ENCODE data around the gene STRN3. TPM values are rescaled to one million over a fixed set of nuclear protein-coding genes. Genes with fewer than 3 reads are reported as not detected.

STRN3 gene
- total RNA-seq, 1 donor = 27.9 TPM

DNA sequence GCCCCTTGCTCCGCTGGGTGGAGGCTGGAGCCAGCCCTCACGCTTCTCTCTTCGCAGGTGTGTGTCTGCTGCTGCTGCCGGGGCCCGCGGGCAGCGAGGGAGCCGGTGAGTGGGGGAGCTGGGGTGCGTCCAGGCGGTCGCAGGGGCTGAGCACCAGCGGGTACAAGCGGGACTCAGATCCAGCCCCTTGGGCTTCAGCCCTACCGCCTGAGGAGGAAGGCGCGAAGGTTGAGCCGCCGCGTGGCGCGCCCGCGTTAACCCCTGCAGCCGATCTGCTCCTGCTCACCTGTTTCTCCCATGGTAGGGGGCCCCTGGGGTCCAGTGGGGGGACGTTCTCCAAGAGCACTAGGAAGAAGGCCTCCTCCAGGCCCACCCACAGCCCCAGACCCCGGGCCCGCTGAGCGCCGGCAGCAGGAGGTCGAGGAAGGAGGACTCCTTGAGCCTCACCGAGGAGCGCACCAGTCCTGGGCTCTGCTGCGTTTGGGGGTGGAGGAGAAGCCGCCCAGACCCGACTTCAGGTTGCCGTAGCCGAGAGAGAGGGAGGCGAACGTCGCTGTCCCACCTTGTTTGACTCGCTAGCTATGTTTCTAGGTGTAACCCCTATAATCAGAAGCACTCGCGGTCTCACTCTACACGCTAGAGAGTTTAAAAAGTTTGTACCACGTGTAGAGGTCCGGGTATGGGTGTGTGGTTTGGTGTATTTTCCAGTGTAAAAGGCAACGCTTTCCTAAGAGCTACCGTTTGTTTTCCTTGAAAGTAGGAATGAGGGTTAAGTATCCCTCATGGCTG is 151.0 kb downstream of the STRN3 start:
- Histone ChIP-seq H3K4me3 (ENCODE audit: low read length) (peak overlapping the region; percentile 38), H3K27me3 (ENCODE audit: insufficient read depth, low read length) (peaks cover 52% of the 10 kb centered on the region), H3K4me1 (ENCODE audit: insufficient read depth, low read length) (peaks cover 20% of the 10 kb centered on the region), H3K9me3 (ENCODE audit: low read depth, low read length) (no peaks in the 10 kb centered on the region)

DNA sequence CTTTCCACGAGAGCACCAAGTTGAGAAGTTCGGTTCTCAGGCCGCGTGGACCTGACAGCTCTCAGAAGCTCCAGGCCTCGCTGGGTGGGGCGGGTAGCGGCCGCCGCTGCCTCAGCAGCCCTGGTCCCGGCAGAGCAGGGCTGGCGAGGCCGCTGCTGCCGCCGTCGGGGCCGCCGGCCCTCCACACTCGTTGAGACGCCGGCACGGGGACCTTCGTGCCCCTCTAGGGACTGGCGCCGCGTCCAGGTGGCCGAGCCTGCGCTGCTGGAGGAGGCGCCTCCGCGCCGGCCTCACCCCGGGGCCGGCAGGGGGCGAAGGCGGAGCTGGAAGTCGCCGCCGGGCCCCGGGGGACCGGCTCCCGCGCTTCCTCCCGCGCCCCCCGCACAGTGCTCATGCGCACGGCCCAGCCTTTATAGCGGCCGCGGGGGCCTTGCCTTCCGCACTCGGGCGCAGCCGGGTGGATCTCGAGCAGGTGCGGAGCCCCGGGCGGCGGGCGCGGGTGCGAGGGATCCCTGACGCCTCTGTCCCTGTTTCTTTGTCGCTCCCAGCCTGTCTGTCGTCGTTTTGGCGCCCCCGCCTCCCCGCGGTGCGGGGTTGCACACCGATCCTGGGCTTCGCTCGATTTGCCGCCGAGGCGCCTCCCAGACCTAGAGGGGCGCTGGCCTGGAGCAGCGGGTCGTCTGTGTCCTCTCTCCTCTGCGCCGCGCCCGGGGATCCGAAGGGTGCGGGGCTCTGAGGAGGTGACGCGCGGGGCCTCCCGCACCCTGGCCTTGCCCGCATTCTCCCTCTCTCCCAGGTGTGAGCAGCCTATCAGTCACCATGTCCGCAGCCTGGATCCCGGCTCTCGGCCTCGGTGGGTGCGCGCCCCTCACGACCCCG is 151.8 kb downstream of the STRN3 start, which contains the start of gene COCH:
Gene COCH (plus strand): TSS at position 440 of the 879 bp plus-strand sequence. CDS start 380 bp downstream, at position 820.
- Histone ChIP-seq H3K4me1 (ENCODE audit: insufficient read depth, low read length) (peaks cover 20% of the 10 kb centered on the region), H3K9me3 (ENCODE audit: low read depth, low read length) (no peaks in the 10 kb centered on the region), H3K27me3 (ENCODE audit: insufficient read depth, low read length) (peaks cover 56% of the 10 kb centered on the region), H3K4me3 (ENCODE audit: low read length) (peak within 1 kb of the TSS; percentile 38)

DNA sequence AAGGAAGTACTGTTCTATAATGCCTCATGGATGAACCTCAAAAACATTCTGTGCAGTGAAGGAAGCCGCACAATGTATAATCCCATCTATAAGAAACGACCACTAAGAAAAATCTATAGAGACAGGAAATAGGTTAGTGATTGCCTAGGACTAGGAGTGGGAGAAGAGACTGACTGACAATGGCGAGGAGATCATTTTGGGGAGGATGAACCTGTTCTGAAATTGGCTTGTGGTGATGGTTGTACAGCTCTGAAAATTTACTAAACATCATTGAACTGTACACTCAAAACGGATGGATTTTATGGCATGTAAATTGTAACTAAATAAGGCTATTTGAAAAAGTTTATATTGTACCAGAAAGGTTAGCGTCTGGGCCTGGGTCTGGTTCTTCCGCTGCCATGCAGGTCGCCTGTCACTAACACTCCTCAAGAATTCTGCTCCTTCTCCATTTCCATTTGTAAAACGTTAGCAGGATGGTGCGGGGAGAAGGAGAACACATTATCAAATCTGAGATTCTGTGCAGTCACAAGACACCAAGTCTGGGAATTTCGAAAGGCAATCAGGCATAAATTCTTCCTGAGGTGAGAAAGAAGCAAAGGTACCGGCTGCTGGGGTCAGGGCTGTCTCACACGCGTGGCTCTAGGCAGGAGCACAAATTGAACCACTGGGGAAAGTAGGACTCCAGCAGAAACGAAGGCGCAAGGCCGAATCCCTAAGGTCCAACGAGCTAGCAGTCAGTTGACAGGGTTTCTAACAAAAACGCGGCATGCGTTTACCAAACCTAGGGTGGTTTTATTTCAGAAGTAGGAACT is 152.7 kb downstream of the STRN3 start:
- H3K27me3 ChIP-seq (ENCODE audit: insufficient read depth, low read length) = peaks cover 56% of the 10 kb centered on the region

DNA sequence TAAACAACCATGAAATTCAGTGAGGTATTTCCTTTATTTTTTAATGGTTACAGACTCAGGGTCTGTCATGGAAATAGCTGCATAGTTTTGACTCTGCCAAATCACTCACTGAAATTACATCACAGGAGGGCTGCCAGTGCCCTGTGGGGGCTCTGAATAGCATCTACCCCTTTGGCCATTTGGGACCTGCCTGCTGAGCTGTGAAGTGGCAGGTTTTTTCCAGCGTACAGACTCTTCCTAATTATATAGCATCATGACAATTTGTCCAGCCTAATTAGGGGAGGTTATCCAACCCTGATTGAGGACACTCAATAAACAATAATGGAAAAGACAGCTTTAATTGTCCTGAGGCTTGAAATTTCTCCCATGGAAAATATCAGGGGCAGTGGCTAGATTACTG is 153.6 kb downstream of the STRN3 start:
- H3K4me3 ChIP-seq (ENCODE audit: low read length) = no peak overlapping the region
- H3K4me1 ChIP-seq (ENCODE audit: insufficient read depth, low read length) = peaks cover 20% of the 10 kb centered on the region
- peaks cover 54% of the 10 kb centered on the region for H3K27me3 ChIP-seq (ENCODE audit: insufficient read depth, low read length)
- no peaks in the 10 kb centered on the region for H3K9me3 ChIP-seq (ENCODE audit: low read depth, low read length)

More for the DNA sequence above, 152.7 kb downstream of the STRN3 start:
- no peak overlapping the region for H3K4me3 ChIP-seq (ENCODE audit: low read length)
- peaks cover 20% of the 10 kb centered on the region for H3K4me1 ChIP-seq (ENCODE audit: insufficient read depth, low read length)
- H3K9me3 ChIP-seq (ENCODE audit: low read depth, low read length) = no peaks in the 10 kb centered on the region

DNA sequence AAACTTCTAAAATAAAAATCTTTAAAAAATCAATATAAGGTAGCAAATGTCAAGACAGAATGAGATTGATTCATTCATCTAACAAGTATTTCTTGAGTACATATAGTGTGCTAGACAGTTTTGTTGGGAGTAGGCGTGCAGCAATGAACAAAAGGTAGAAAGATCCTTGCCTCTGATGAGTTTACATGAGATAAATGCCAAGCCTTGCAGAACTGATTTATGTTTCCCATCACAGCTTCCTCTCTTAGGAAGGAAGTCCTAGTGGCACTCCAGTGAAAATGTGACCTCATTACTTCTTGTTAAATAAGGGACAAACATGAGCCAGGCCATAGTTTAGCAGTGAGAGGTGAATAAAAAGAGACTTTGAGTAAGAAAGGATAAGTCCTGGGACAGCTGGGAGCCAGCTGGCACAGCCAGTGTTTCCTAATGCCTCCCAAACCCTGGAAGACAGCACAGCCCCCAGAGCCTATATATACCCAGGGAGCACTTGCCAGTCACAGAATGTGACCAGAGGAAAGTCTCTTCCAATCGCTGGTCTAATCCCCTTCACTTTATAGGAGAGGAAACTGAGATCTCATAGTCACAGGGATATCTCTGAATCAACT is 156.5 kb downstream of the STRN3 start:
- peaks cover 9% of the 10 kb centered on the region for H3K4me1 ChIP-seq (ENCODE audit: insufficient read depth, low read length)
- no peaks in the 10 kb centered on the region for H3K9me3 ChIP-seq (ENCODE audit: low read depth, low read length)
- H3K27me3 ChIP-seq (ENCODE audit: insufficient read depth, low read length) = peaks cover 36% of the 10 kb centered on the region
- H3K4me3 ChIP-seq (ENCODE audit: low read length) = no peak overlapping the region

DNA sequence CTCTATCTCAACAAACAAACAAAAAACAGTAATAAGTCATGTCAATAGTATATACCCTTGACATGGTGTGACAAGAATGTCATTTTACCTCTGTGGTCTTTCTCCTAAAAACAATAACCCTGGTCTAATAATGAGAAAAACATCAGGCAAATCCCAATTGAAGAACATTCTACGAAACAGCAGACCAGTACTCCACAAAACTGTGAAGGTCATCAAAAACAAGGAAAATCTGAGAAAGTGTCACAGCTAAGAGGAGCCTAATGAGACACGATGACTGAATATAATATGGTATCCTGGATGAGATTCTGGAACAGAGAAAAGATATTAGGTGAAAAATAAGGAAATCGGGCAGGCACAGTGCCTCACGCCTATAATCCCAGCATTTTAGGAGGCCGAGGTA is 157.4 kb downstream of the STRN3 start:
- Histone ChIP-seq H3K27me3 (ENCODE audit: insufficient read depth, low read length) (peaks cover 32% of the 10 kb centered on the region), H3K4me3 (ENCODE audit: low read length) (no peak overlapping the region)

DNA sequence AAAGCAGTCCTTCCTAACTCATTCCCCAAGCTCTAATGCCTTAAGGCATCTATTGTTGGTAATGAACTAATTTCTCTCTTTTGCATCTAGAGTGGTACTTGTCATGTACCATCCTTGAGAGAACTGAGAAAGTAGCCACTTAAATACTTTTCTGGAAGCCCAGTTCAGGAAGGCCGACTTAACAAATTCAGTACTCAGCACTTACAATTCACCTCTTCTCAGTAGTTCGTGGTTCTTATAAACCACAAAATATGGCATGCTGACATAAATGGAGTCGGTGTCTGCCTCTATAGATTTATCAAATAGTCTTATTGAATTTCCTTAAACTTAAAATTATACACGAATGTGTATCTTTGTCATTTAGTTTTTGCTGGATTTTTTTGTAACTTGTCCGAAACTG is 161.2 kb downstream of the STRN3 start:
- Histone ChIP-seq H3K4me1 (ENCODE audit: insufficient read depth, low read length) (peaks cover 36% of the 10 kb centered on the region), H3K27me3 (ENCODE audit: insufficient read depth, low read length) (peaks cover 17% of the 10 kb centered on the region), H3K4me3 (ENCODE audit: low read length) (no peak overlapping the region), H3K9me3 (ENCODE audit: low read depth, low read length) (no peaks in the 10 kb centered on the region)

More for the DNA sequence above, 157.4 kb downstream of the STRN3 start:
- peaks cover 4% of the 10 kb centered on the region for H3K4me1 ChIP-seq (ENCODE audit: insufficient read depth, low read length)
- no peaks in the 10 kb centered on the region for H3K9me3 ChIP-seq (ENCODE audit: low read depth, low read length)

DNA sequence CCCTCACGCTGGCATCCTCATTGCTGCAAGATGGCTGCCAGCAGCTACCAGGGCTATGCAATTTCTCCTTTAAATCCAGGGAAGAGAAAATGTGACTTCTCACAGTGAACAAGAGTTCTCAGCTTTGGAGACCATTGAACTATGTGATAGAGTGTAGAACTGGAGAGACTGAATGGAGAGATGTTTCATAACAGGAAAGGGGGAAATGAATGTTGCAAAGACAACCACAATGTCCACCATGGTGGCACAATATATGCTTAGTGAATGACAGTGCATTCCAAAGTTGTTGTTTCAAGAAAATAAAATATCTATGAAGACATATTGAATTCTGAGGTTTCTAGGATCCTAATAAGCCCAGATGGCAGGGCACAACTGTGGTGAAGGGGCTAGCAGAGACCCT is 165.0 kb downstream of the STRN3 start:
- Histone ChIP-seq H3K9me3 (ENCODE audit: low read depth, low read length) (no peaks in the 10 kb centered on the region), H3K4me3 (ENCODE audit: low read length) (no peak overlapping the region)

DNA sequence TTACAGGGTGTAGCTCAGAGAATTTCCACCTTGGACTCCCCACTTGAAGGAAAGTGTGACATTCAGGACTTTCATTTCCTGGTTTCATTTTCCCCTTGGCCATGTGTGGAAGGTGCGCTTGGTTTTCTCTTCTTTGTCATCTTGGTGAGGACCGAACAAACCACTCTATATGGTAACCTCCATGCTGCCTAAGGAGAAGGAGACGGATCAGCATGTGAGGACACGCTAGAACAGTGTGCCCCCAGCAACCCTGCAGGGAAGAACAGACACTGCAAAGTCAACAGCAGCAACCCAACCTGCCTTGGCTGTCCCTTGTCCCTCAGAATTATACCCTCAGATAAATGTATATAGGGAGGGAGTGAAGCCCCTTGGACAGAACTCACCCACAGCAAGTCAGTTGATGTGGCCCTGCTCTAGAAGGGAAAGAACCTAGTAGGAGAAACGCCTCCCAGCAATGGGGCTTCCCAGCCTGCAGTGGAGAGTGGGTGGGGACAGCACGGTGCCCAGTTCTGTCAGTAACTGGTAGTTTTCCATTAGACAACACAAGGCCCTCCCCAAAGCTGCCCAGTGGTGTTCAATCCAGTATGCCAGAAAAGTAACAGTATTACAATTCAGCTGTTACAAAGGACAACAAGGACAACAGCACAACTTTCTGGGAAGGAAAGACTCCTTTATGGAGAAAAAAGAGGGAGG is 170.7 kb downstream of the STRN3 start:
- H3K9me3 ChIP-seq (ENCODE audit: low read depth, low read length) = no peaks in the 10 kb centered on the region
- no peaks in the 10 kb centered on the region for H3K27me3 ChIP-seq (ENCODE audit: insufficient read depth, low read length)
- H3K4me1 ChIP-seq (ENCODE audit: insufficient read depth, low read length) = peaks cover 10% of the 10 kb centered on the region
- H3K4me3 ChIP-seq (ENCODE audit: low read length) = no peak overlapping the region

More for the DNA sequence above, 165.0 kb downstream of the STRN3 start:
- Histone ChIP-seq H3K4me1 (ENCODE audit: insufficient read depth, low read length) (peaks cover 36% of the 10 kb centered on the region), H3K27me3 (ENCODE audit: insufficient read depth, low read length) (peaks cover 9% of the 10 kb centered on the region)

DNA sequence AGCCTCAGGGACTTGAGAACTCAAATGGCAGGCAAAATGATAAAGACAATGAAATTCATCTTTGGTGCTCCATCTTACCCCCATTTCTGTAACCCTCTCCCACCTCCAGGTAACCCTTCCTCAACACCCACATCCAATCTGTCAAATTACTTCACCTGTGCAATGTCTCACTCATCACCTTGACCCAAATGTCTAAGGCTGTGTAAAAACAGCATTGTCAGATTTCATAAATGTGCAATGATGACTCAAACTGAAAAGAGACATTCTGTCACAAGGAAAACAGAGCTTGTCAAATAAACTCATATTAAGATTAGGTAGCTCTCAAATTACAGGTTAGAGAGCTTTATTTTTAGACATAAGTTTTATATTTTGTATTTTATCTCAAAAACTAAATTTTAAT is 171.7 kb downstream of the STRN3 start:
- H3K4me1 ChIP-seq (ENCODE audit: insufficient read depth, low read length) = peaks cover 14% of the 10 kb centered on the region
- no peaks in the 10 kb centered on the region for H3K27me3 ChIP-seq (ENCODE audit: insufficient read depth, low read length)
- no peaks in the 10 kb centered on the region for H3K9me3 ChIP-seq (ENCODE audit: low read depth, low read length)
- H3K4me3 ChIP-seq (ENCODE audit: low read length) = no peak overlapping the region

DNA sequence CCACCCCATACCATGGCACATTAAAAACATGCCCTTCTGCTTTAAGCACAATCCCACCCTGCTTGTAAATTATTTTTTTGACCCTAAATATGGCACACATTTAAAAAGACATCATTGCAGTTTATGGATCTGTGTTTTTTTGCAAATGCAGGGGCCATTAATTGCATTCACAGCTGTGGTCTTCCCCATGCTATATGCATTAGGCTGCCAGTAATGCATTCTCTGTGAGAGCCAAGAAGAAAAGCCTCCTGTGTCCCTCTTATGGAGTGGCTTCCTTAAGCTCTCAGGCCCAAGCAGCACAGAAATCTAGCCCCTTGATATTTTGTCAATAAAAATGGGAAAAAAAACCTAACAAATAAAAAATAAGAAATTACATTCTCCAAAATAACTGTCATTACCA is 172.2 kb downstream of the STRN3 start:
- no peaks in the 10 kb centered on the region for H3K9me3 ChIP-seq (ENCODE audit: low read depth, low read length)
- H3K27me3 ChIP-seq (ENCODE audit: insufficient read depth, low read length) = no peaks in the 10 kb centered on the region
- peaks cover 19% of the 10 kb centered on the region for H3K4me1 ChIP-seq (ENCODE audit: insufficient read depth, low read length)
- H3K4me3 ChIP-seq (ENCODE audit: low read length) = no peak overlapping the region

DNA sequence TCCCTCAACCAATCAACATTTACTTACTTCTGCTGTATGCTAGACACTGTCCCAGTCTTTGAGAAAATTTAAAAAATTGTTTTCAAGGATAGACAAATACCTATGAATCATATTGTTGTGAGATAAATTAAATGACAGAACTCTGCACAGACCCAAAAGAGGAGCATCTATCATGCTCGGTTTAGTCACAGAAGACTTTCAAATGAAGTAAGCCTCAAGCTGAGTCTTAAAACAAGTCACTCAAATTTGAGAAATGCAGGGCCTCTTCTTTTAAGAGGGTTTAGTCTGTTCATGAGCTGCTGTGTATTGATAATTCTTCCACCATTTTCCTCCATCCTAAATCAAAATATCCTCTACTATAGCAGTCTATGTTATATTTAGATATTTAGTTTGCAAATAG is 176.2 kb downstream of the STRN3 start:
- peaks cover 22% of the 10 kb centered on the region for H3K4me1 ChIP-seq (ENCODE audit: insufficient read depth, low read length)
- H3K27me3 ChIP-seq (ENCODE audit: insufficient read depth, low read length) = peaks cover 3% of the 10 kb centered on the region
- H3K9me3 ChIP-seq (ENCODE audit: low read depth, low read length) = no peaks in the 10 kb centered on the region
- H3K4me3 ChIP-seq (ENCODE audit: low read length) = no peak overlapping the region

DNA sequence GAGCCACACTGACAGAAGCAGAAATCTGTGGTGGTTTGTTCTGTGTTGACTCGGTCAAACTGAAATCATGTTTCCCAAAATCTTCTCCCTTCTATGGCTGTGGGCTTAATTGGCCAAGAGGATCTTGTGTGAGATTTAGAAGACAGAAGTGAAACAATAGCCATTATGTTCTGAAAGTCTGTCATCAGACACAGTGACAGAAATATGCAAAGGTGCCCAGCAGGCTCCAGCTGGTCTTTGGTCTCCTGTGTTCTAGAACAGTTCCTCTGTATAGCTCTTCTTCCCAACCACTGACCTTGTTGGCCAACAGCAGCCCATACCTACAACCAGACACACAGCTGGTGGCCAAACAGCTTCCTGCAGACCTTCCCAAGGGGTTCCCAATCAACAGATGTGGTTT is 176.8 kb downstream of the STRN3 start:
- Histone ChIP-seq H3K4me3 (ENCODE audit: low read length) (no peak overlapping the region), H3K9me3 (ENCODE audit: low read depth, low read length) (no peaks in the 10 kb centered on the region), H3K4me1 (ENCODE audit: insufficient read depth, low read length) (peaks cover 22% of the 10 kb centered on the region), H3K27me3 (ENCODE audit: insufficient read depth, low read length) (peaks cover 3% of the 10 kb centered on the region)
